HepG2 (cell line): ENCODE measurements around the gene CTNNA2. TPM values are rescaled to one million over a fixed set of nuclear protein-coding genes. Genes with fewer than 3 reads are reported as not detected.

Experiments
- ATAC-seq: fragments of 200-7000 bp; cut with Tn5 transposase; 3 replicates; pipeline ENCODE4 v1.9.1; 2020; ENCODE audit warnings: mild to moderate bottlenecking, moderate library complexity
- BruUV-seq: library from RNA; stranded (reverse); fragments of 400-500 nt; replicated peaks from 2 replicates; lab custom pipeline; 2021; lab: Mats Ljungman, UMichigan
- CTCF ChIA-PET: fragments of 300-600 bp; formaldehyde crosslinking; extraction: SDS; loops from one replicate; lab custom pipeline; 2021; ENCODE audit warnings: low total read pairs, inconsistent platforms, low intra/inter-chr PET ratio; lab: Yijun Ruan, JAX
- POLR2A ChIA-PET: fragments of 350-600 bp; sonication (Branson Sonifier 250); formaldehyde crosslinking; loops from one replicate; lab custom pipeline; 2020; ENCODE audit warnings: antibody characterized with exemption, inconsistent platforms; lab: Yijun Ruan, JAX
- DNase-seq: peaks from one replicate; pipeline ENCODE4 v3.0.0-alpha.2; 2015; ENCODE audit warnings: low spot score
- FAIRE-seq: peaks from 3 replicates; lab custom pipeline; 2011; peaks lifted over from hg19 to GRCh38; lab: Jason Lieb, UNC
- H2AFZ ChIP-seq: one replicate; pipeline ENCODE4 v1.6.1; 2011; ENCODE audit warnings: low read length, inconsistent platforms
- H3K27ac ChIP-seq: fragments of 300-600 bp; 3 replicates; pipeline ENCODE4 v1.8.0; 2011; ENCODE audit warnings: mixed run types, mild to moderate bottlenecking, mixed read lengths, low read length, inconsistent platforms; ENCODE audit not compliant: insufficient read depth; ENCODE audit errors: extremely low read length
- H3K27me3 ChIP-seq, 2 experiments: fragments of 200-600 bp in 1 of 2; 2 replicates in 1 of 2; 3 replicates in 1 of 2; pipeline versions ENCODE4 v1.6.0 to v1.8.0; 2011; ENCODE audit warnings: low read length in 2 of 2, mild to moderate bottlenecking in 2 of 2, moderate library complexity in 2 of 2, inconsistent platforms in 1 of 2; ENCODE audit not compliant: insufficient read depth in 2 of 2, control insufficient read depth in 1 of 2
- H3K36me3 ChIP-seq, 2 experiments: fragments of 200-600 bp in 1 of 2; replicated peaks in 1 of 2; 2 replicates in 1 of 2; 3 replicates in 1 of 2; pipeline versions ENCODE4 v1.5.1 to v1.8.0; 2011; ENCODE audit warnings: low read length in 2 of 2, inconsistent platforms in 1 of 2; ENCODE audit not compliant: insufficient read depth in 2 of 2, control insufficient read depth in 1 of 2
- H3K4me1 ChIP-seq: 2 replicates; pipeline ENCODE4 v1.5.1; 2012; ENCODE audit warnings: low read length, inconsistent platforms; ENCODE audit not compliant: insufficient read depth
- H3K4me2 ChIP-seq: 2 replicates; pipeline ENCODE4 v1.6.0; 2011; ENCODE audit warnings: low read depth, low read length, inconsistent platforms
- H3K4me3 ChIP-seq, 3 experiments: fragments of 200-600 bp in 1 of 3; sonication (generic), shearing (Covaris generic) in 1 of 3; replicated peaks in 1 of 3; 2 replicates each; pipeline ENCODE4 v1.5.1; 2011 to 2016; ENCODE audit warnings: low read length in 3 of 3, inconsistent platforms in 2 of 3, low read depth in 2 of 3, mild to moderate bottlenecking in 2 of 3, control low read depth in 1 of 3, mixed read lengths in 1 of 3; ENCODE audit not compliant: insufficient read depth in 1 of 3
- H3K79me2 ChIP-seq: one replicate; pipeline ENCODE4 v1.6.1; 2011; ENCODE audit warnings: low read length, inconsistent platforms; ENCODE audit not compliant: insufficient read depth
- H3K9ac ChIP-seq: 2 replicates; pipeline ENCODE4 v1.6.0; 2011; ENCODE audit warnings: mild to moderate bottlenecking, low read depth, low read length, inconsistent platforms; ENCODE audit not compliant: insufficient read depth
- H3K9me3 ChIP-seq: 2 replicates; pipeline ENCODE4 v1.5.1; 2012; ENCODE audit warnings: mild to moderate bottlenecking, low read length
- H4K20me1 ChIP-seq: 2 replicates; pipeline ENCODE4 v1.6.0; 2011; ENCODE audit warnings: inconsistent platforms, mild to moderate bottlenecking, low read length, moderate library complexity; ENCODE audit not compliant: insufficient read depth
- BCLAF1 ChIP-seq: fragments of 450-650 bp; IDR thresholded peaks from 2 replicates; pipeline ENCODE4 v1.6.1; 2017; ENCODE audit warnings: mild to moderate bottlenecking
- CHCHD3 ChIP-seq: sonication (generic); formaldehyde crosslinking; IDR thresholded peaks from 2 replicates; pipeline ENCODE4 v1.8.0; 2022; ENCODE audit warnings: mild to moderate bottlenecking, missing genetic modification reagents, moderate library complexity
- MAFF ChIP-seq: IDR thresholded peaks from 2 replicates; pipeline ENCODE4 v1.6.1; 2011; ENCODE audit warnings: low read depth, low read length, improper control_type of control experiment
- MAFK ChIP-seq, 2 experiments: IDR thresholded peaks in 1 of 2; conservative IDR thresholded peaks in 1 of 2; 2 replicates each; pipeline ENCODE4 v1.6.1; 2011; ENCODE audit warnings: improper control_type of control experiment in 2 of 2, low read length in 2 of 2
- SNAPC2 ChIP-seq: sonication (generic); formaldehyde crosslinking; IDR thresholded peaks from 2 replicates; pipeline ENCODE4 v1.8.1; 2022; ENCODE audit warnings: mild to moderate bottlenecking, missing genetic modification reagents
- STAT5B ChIP-seq: sonication (generic); formaldehyde crosslinking; IDR thresholded peaks from 2 replicates; pipeline ENCODE4 v1.4.0; 2020; ENCODE audit warnings: missing genetic modification reagents
- ZBTB40 ChIP-seq, 2 experiments: fragments of 450-650 bp in 1 of 2; sonication (generic) in 1 of 2; formaldehyde crosslinking in 1 of 2; IDR thresholded peaks; 2 replicates each; pipeline versions ENCODE4 v1.6.1 to v1.8.0; 2016 to 2022; ENCODE audit warnings: antibody characterized with exemption in 1 of 2, mild to moderate bottlenecking in 1 of 2, missing genetic modification reagents in 1 of 2
- ZFAT ChIP-seq: sonication (generic); formaldehyde crosslinking; conservative IDR thresholded peaks from 2 replicates; pipeline ENCODE4 v1.8.1; 2023; ENCODE audit warnings: missing genetic modification reagents, inconsistent platforms
- ZNF512 ChIP-seq: sonication (generic); formaldehyde crosslinking; IDR thresholded peaks from 2 replicates; pipeline ENCODE4 v1.4.0; 2020; ENCODE audit warnings: mild to moderate bottlenecking, missing genetic modification reagents
- ZNF672 ChIP-seq: sonication (generic); formaldehyde crosslinking; IDR thresholded peaks from 2 replicates; pipeline ENCODE4 v1.8.1; 2022; ENCODE audit warnings: missing genetic modification reagents
- ZSCAN21 ChIP-seq: sonication (generic); formaldehyde crosslinking; IDR thresholded peaks from 2 replicates; pipeline ENCODE4 v1.8.0; 2022; ENCODE audit warnings: mild to moderate bottlenecking, missing genetic modification reagents, moderate library complexity, borderline replicate concordance
- WGBS: methylation state at CpG from one replicate; pipeline ENCODE4 v1.1.6; 2017; ENCODE audit warnings: low lambda C conversion rate; 5-methylcytosine and 5-hydroxymethylcytosine counted together
- in situ Hi-C: cut with HindIII; loops from 2 replicates; pipeline ENCODE4 v1.10.0; 2017; ENCODE audit warnings: low pct_unique_long_range_greater_than_20kb; ENCODE audit not compliant: extremely low pct_ligation_motif_present
- intact Hi-C: fragments of 100-400 bp; cut with micrococcal nuclease; formaldehyde crosslinking; loops from one replicate; pipeline ENCODE4 v1.10.0; 2022; ENCODE audit not compliant: unreplicated experiment
- polyA plus RNA-seq, 8 experiments: library from polyadenylated mRNA; depleted of rRNA in 3 of 8; stranded (reverse) in 7 of 8; unstranded in 1 of 8; fragments of >200 nt; fragmentation: Illumina TruSeq in 4 of 8; extraction: Trizol in 4 of 8; gene quantifications; 2 replicates each; pipeline versions ENCODE4 v1.2.1 to v1.2.3, GENCODE V29; 2011 to 2016; ENCODE audit warnings: low read depth in 4 of 8, missing spikeins in 1 of 8, mixed read lengths in 1 of 8; ENCODE audit not compliant: insufficient read depth in 1 of 8
- total RNA-seq, 5 experiments: library from RNA; depleted of rRNA; stranded (reverse); fragments of >200 nt; fragmentation: Illumina TruSeq; extraction: Trizol; gene quantifications; 2 replicates each; pipeline ENCODE4 v1.2.3, GENCODE V29; 2016; ENCODE audit warnings: low read depth in 1 of 5

Gene CTNNA2
- total and polyA plus RNA-seq, 2 of the 13 experiments (the other 11 are each of a cell fraction or from before 2014, with no cell fraction given), result not detected

GRCh38 chr2:80120866-80121265 lies 608.0 kb downstream of the CTNNA2 start:
- Histone ChIP-seq H4K20me1 (no peaks in the 10 kb centered on the region), H3K79me2 (no peaks in the 10 kb centered on the region), H3K4me1 (no peaks in the 10 kb centered on the region), H3K9ac (no peak overlapping the region), H3K36me3 (no peaks in the 10 kb centered on the region), H3K4me3 (no peak overlapping the region), H3K9me3 (no peaks in the 10 kb centered on the region), H3K27ac (no peak overlapping the region), H3K27me3 (no peaks in the 10 kb centered on the region), H2AFZ (no peak overlapping the region), H3K4me2 (no peak overlapping the region)
- ChIA-PET POLR2A (no interaction called here), CTCF (no interaction called here)
- 3% methylated on average over 3 of the region's 3 CpGs for WGBS
- DNase-seq (no peak), ATAC-seq (no peak), FAIRE-seq (no peak)
- in situ Hi-C loops, result no loop called here
- no TSS peak for BruUV-seq
- intact Hi-C loops, result no loop called here
- peak; percentile 86 for TF ChIP-seq MAFF
- TF ChIP-seq ZSCAN21 (CRISPR knock-in tag), result no peak
- TF ChIP-seq MAFK (conservative IDR thresholded peaks at IDR 0.05 in 1 of 2, IDR thresholded peaks at IDR 0.05 in 1 of 2; ENCODE audit: low read length in 2 of 2), result peak; percentile 85 to 88
- no peak for TF ChIP-seq STAT5B (CRISPR knock-in tag)
- no peak for TF ChIP-seq SNAPC2 (CRISPR knock-in tag)
- TF ChIP-seq BCLAF1, result no peak
- no peak for TF ChIP-seq ZNF512 (CRISPR knock-in tag)
- no peak for TF ChIP-seq ZFAT (CRISPR knock-in tag)
- TF ChIP-seq ZBTB40 (IDR thresholded peaks at IDR 0.05), result no peak
- no peak for TF ChIP-seq ZBTB40 (CRISPR knock-in tag; IDR thresholded peaks at IDR 0.05)
- TF ChIP-seq ZNF672 (CRISPR knock-in tag), result no peak
- no peak for TF ChIP-seq CHCHD3 (CRISPR knock-in tag)
